Hepatic stellate cell (primary cell): ENCODE data around the gene ACTL9.
"Not testable (repeated sequence)": the region's sequence is repeated elsewhere in the genome, so short reads cannot be mapped to it uniquely, and the experiment has no call there.

Experiments used
- DNase-seq: peaks from one replicate; pipeline ENCODE4 v3.0.0; 2011; ENCODE audit warnings: low spot score

ACTL9 gene, protein sequence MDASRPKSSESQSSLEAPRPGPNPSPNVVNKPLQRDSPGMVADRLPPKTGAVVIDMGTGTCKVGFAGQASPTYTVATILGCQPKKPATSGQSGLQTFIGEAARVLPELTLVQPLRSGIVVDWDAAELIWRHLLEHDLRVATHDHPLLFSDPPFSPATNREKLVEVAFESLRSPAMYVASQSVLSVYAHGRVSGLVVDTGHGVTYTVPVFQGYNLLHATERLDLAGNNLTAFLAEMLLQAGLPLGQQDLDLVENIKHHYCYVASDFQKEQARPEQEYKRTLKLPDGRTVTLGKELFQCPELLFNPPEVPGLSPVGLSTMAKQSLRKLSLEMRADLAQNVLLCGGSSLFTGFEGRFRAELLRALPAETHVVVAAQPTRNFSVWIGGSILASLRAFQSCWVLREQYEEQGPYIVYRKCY

DNA sequence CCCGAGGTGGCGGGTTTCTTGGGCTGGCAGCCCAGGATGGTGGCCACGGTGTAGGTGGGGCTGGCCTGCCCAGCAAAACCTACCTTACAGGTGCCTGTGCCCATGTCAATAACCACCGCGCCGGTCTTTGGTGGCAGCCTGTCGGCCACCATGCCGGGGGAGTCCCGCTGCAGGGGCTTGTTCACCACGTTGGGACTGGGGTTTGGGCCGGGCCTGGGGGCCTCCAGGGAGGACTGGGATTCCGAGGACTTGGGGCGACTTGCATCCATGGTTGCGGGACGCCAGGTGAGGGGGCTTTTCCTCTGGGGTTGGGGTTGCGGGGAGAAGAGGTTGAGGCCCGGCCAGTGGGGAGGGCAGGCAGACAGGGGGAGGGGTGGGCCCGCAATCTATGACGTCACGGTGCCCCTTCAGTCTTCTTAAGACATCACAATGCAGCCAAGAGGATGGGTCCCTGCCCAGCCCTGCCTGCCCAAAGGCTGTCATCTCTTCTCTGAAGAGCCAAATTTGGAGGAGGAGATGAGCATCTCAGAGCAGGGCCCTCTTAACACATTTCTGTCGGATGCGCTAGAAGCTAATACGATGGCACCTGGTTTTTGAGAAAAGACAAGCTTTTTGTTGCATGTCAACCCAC, at the start of gene ACTL9:
ACTL9 (minus strand) TSS at position 363 of the 631 bp plus-strand sequence; CDS start at position 269, 94 bp downstream.
- no peak for DNase-seq

- DNase-seq = not testable (repeated sequence)
Measured at GRCh38 chr19:8739291-8740065, 40.9 kb upstream of the ACTL9 start.

- DNase-seq = no peak
Measured at GRCh38 chr19:8738377-8738776, 39.8 kb upstream of the ACTL9 start.

GRCh38 chr19:8731428-8732169, 33.0 kb upstream of the ACTL9 start:
- no peak for DNase-seq

DNA sequence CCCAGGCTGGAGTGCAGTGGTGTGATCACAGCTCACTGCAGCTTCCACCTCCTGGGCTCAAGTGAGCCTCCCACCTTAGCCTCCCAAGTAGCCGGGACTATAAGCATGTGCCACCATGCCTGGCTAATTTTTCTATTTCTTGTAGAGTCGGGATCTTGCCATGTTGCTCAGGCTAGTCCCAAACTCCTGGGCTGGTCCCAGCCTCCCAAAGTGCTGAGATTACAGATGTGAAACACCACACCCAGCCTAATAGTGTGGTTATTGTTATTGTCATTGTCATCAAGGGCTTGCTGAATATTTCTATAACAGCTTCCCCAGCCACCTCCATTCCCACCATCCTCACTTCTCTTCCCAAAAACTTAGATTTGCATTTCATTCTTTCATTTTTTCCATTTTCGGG, 25.7 kb upstream of the ACTL9 start:
- DNase-seq = no peak

- no peak for DNase-seq
Measured at GRCh38 chr19:8722032-8722431, 23.4 kb upstream of the ACTL9 start.

DNA sequence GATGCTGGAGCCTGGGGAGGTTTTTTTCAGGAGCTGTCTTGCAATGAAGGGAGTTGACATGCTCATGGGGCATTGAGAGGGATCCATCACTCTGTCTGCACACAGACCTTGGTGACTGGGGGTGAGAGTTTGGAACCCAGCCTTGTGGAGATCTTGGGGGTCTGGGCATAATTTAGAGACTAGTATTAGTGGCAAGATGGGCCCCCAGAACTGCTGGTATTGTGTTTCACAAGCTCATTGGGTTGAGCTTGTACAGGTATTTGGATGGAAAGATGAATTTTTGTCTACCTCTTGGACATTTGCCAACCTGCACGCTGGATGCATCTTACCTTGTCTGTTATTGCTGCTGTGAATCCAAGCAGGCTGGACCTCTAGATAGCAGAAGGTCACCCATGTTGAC, 22.7 kb upstream of the ACTL9 start, which contains the start of gene OR2Z1:
OR2Z1 (plus strand) TSS at position 301 of the 400 bp plus-strand sequence. CDS start 9,395 bp downstream, outside the sequence.
- no peak for DNase-seq

DNA sequence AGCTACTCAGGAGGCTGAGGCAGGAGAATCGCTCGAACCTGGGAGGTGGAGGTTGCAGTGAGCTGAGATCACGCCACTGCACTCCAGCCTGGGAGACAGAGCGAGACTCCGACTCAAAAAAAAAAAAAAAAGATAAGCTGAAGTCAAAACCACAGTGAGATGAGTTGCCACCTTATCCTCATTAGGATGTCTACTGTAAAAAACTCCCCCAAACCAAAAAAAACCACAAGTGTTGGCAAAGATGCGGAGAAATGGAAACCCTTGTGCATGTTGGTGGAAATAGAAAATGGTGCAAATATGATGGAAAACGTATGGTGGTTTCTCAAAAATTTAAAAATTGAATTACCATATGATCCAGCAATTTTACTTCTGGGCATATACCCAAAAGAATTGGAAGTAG, 11.7 kb upstream of the ACTL9 start:
- not testable (repeated sequence) for DNase-seq

DNA sequence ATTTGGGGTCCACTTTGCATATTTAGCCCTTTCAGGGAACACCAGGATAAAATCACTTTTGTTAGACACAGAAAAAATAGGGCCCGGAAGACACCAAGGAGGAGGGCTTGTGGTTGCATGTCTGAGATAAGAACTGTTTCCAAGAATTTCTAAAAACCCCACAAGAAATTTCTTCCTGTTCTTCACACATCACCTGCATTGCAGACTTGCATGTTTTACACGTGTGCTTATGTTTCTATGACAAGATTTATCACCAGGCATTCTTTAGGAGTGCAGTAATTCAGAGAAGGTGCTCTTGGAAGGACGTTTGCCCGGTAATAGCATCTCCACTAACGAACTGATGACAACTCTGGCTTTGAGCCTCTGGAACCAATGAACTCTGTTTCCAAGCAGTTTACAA, 7.1 kb upstream of the ACTL9 start:
- no peak for DNase-seq

DNA sequence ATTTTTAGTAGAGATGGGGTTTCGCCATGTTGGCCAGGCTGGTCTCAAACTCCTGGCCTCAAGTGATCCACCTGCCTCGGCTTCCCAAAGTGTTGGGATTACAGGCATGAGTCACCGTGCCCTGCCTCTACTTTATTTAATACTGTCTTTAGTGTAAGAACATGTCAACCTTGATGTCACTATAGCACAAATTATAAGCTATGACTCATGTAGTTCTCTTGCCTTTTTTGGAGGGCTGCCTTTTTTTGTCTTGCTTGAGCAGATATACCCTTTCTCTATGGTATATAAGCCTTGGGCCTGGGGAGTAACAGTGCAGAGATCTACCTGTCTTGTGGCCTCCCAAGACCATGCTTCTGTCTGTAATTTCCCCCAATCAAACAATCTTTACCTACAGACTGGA, 6.7 kb upstream of the ACTL9 start:
- not testable (repeated sequence) for DNase-seq

- no peak for DNase-seq
Measured at GRCh38 chr19:8703223-8703622, 4.6 kb upstream of the ACTL9 start.

GRCh38 chr19:8702350-8702749, 3.8 kb upstream of the ACTL9 start:
- no peak for DNase-seq

GRCh38 chr19:8700956-8701355, 2.4 kb upstream of the ACTL9 start:
- no peak for DNase-seq

- DNase-seq = no peak
Measured at GRCh38 chr19:8699908-8700307, 1.3 kb upstream of the ACTL9 start.

- no peak for DNase-seq
Measured at GRCh38 chr19:8697671-8698432, 743 bp downstream of the ACTL9 start.

GRCh38 chr19:8696993-8697392, 1.6 kb downstream of the ACTL9 start:
- DNase-seq = no peak

DNA sequence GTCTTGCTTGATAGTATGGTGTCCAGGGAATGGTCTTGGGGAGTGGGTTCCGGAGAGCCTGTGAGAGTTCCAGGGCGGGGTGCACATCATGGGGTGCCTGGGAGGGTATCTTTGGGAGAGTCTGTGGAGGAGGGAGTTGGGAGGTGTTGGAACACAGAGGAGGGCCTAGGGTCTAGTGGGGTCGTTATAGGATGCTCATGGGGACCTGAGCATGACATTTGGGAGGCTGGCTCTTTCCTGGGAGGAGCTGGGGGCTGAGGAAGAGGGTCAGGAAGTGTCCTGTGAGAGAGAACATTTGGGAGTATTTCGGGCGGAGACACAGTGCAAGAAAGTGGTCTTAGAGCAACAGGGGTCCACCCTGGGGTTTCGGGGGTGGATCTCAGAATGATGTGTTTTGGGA, 2.7 kb downstream of the ACTL9 start:
- DNase-seq = no peak

GRCh38 chr19:8695501-8695900, 3.1 kb downstream of the ACTL9 start:
- DNase-seq = no peak

GRCh38 chr19:8690753-8691539, 7.6 kb downstream of the ACTL9 start:
- DNase-seq = no peak

GRCh38 chr19:8688930-8689329, 9.7 kb downstream of the ACTL9 start:
- DNase-seq = no peak
